T-helper 2 cell treated with Interferon-gamma antibody and Interleukin-4, amounts not matched to agents 5 μg/mL and 100 μg/mL, for 36 hours (primary cell): ENCODE data around the gene CDH3.
"Not testable (repeated sequence)": the region's sequence is repeated elsewhere in the genome, so short reads cannot be mapped to it uniquely, and the experiment has no call there.

ENCODE experiments used
- DNase-seq: peaks from one replicate; pipeline ENCODE4 v3.0.0; 2021; ENCODE audit warnings: low spot score
- H3K27ac Mint-ChIP-seq: one replicate; pipeline ENCODE4 v1.8.0; 2021; ENCODE audit warnings: mild to moderate bottlenecking, mixed read lengths
- H3K27me3 Mint-ChIP-seq: one replicate; pipeline ENCODE4 v1.8.0; 2021; ENCODE audit warnings: low read depth, mixed read lengths
- H3K36me3 Mint-ChIP-seq: one replicate; pipeline ENCODE4 v1.8.0; 2021; ENCODE audit warnings: low read depth, mixed read lengths
- H3K4me1 Mint-ChIP-seq: one replicate; pipeline ENCODE4 v1.8.0; 2021; ENCODE audit warnings: low read depth, mixed read lengths
- H3K4me3 Mint-ChIP-seq: one replicate; pipeline ENCODE4 v1.8.0; 2022; ENCODE audit warnings: mild to moderate bottlenecking, moderate library complexity, mixed read lengths
- H3K9me3 Mint-ChIP-seq: one replicate; pipeline ENCODE4 v1.8.0; 2021; ENCODE audit warnings: mixed read lengths

The CDH3 gene

DNA sequence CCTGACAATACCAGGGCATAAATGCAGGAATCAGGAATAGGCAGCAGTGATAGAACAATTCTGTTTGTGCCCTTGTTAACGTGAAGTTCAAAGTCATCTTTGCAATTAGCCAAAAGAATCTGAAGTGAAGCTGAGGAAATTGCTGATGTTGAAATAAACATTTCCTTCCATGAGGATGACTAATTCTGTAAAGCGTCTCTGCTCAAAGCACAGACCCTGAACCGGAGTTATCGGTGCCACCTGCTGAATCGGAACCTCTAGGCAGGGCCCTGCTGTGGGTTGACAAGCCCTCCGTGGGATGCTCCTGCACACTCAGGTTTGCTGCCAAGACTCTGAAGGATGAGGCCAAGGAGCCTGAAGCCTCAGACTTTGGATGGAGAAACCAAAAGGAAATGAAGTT is 55.0 kb downstream of the CDH3 start:
- no peak overlapping the region for H3K27ac Mint-ChIP-seq

DNA sequence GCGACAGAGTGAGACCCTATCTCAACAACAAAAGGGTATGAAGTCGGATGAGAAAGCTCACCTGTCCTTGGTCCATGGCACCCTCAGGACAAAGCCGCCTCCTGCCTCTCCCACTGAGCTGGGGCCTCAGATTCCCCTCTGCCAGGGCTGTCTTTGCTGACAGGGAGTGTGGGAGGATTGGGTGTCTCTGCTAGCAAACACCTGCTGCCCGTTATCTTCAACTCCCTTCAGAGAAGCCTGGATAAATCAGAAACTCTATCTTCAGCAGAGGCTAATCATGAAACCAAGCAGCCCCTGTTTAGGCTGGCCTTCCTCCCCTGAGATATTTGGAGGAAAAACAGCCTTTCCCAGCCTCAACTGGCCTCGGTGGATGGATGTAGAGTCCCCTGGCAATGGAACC is 55.7 kb downstream of the CDH3 start:
- Mint-ChIP-seq H3K4me1 (peaks cover 2% of the 10 kb centered on the region), H3K36me3 (no peaks in the 10 kb centered on the region), H3K9me3 (no peaks in the 10 kb centered on the region), H3K4me3 (no peak overlapping the region), H3K27ac (no peak overlapping the region), H3K27me3 (peaks cover 2% of the 10 kb centered on the region)
- DNase-seq: no peak

More for the DNA sequence above, 55.0 kb downstream of the CDH3 start:
- no peaks in the 10 kb centered on the region for H3K36me3 Mint-ChIP-seq
- H3K4me3 Mint-ChIP-seq: no peak overlapping the region
- no peaks in the 10 kb centered on the region for H3K9me3 Mint-ChIP-seq
- peaks cover 2% of the 10 kb centered on the region for H3K27me3 Mint-ChIP-seq
- DNase-seq: no peak
- H3K4me1 Mint-ChIP-seq: peaks cover 2% of the 10 kb centered on the region

DNA sequence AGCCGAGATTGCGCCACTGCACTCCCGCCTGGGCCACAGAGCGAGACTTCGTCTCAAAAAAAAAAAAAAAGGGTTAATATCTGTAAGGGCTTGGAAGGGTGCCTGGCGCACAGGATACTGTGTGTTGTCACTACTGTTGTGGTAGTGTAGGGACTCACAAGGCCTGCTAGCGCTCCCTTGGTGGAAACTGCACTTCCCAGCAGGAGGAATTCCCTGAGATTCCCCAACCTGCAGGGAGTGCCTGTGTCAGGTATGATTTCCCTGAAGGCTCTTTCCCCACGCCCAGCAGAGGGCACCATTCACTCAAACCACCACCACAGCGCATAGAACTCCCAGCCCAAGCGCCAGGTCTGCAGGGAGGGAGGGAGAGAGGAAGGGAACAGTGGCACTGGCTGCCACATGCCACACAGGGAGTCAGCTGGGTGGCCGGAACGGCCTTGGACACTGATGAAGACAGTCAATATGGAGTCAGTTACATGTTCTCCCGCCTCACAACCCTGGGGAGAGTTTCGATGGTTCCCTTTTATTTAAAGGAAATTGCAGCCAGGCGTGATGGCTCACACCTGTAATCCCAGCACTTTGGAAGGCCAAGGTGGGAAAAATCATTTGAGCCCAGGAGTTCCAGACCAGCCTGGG is 59.2 kb downstream of the CDH3 start:
- Mint-ChIP-seq H3K4me3 (no peak overlapping the region), H3K9me3 (no peaks in the 10 kb centered on the region), H3K36me3 (no peaks in the 10 kb centered on the region), H3K27ac (no peak overlapping the region), H3K27me3 (peaks cover 2% of the 10 kb centered on the region), H3K4me1 (peaks cover 2% of the 10 kb centered on the region)
- DNase-seq: peak; percentile 44

DNA sequence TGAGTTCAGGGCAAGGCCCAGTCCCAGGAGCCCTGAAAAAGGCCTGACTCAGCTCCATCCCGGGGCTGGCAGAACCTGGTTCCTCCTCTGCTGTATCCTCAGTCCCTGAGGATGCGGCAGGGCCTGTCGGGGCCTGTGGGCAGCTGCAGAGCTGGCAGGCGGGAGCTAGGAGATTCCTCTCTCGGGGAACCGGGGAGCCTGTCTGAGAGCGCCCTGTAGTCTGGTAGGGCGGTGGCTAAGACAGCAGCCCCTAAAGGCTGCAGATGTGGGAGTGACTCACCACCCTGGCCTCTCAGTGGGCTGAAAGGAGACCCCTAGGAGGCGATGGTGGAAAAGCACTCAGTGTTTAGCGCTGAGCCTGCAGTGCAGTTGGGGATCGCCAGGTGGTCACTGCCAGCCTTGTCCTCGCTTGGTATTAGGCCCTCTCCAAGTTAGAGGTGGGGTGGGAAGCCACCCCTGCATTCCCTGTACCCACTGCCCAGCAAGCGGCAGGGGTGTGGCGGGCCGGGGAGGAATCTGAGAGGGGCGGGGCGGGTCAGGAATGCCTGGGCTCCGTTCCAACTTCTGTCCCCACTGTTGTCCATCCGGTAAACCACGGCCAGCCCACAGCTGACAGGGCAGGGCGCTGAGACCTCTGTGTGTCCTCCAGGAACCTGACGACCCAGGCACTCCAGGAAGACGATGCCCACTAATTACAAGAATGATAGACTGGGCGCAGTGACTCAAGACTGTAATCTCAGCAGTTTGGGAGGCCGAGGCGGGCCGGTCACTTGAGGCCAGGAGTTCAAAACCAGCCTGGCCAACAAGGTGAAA is 62.4 kb downstream of the CDH3 start:
- Mint-ChIP-seq H3K27me3 (peaks cover 10% of the 10 kb centered on the region), H3K9me3 (no peaks in the 10 kb centered on the region), H3K27ac (no peak overlapping the region), H3K4me3 (no peak overlapping the region), H3K36me3 (no peaks in the 10 kb centered on the region), H3K4me1 (peaks cover 6% of the 10 kb centered on the region)
- DNase-seq: no peak

DNA sequence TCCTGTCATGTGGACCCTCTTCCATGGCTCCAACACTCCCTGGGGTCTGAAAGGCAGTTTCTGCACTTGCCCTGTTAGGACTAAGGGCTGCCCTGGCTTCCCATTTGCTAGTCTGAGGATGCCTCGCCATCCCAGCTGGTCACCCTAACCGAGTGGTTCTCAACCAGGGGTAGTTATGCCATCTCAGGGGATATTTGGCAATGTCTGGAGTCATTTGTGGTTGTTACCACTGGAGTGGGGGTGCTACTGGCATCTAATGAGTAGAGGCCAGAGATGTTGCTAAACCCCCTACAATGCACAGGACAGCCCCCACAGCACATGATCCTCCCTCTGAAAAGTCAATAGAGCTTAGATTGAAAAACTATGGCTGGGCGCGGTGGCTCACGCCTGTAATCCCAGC is 65.1 kb downstream of the CDH3 start:
- Mint-ChIP-seq H3K4me3 (no peak overlapping the region), H3K27me3 (peaks cover 12% of the 10 kb centered on the region), H3K4me1 (peaks cover 4% of the 10 kb centered on the region), H3K9me3 (no peaks in the 10 kb centered on the region), H3K27ac (no peak overlapping the region), H3K36me3 (no peaks in the 10 kb centered on the region)
- DNase-seq: no peak

DNA sequence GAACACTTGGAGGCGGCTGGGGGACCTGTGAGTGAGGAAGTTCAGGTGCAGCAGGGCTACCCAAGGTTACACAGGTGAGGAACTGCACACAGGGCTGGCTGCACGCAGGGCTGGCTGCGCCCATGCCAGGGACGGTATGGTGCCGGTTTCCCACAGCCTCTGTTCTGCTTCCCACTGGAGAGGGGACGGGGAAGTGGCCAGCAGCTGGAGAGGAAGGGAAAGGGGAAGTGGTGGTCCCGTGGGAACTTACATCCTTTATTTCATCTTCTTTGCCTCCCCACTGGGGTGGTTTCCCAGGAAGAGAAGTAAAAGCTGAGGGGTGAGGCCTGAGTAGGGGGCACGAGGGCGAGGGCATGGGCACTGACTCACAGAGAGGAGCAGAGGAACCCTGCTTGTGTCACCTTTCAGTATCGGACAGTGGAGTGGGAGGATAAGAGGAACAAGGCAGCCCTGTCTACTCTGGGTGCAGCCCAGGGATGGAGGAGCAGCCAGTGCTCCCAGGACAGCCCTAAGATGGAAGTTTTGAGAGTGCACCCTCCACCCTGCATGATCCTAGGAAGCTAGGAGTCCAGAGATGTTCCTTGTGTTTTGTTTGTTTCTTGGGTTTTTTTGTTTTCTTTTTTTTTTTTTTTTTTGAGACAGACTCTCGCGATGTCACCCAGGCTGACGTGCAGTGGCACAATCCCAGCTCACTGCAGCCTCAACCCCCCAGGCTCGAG is 66.5 kb downstream of the CDH3 start:
- no peak for DNase-seq
- Mint-ChIP-seq H3K4me1 (peaks cover 4% of the 10 kb centered on the region), H3K4me3 (no peak overlapping the region), H3K36me3 (no peaks in the 10 kb centered on the region), H3K27ac (no peak overlapping the region), H3K9me3 (no peaks in the 10 kb centered on the region), H3K27me3 (peaks cover 12% of the 10 kb centered on the region)

DNA sequence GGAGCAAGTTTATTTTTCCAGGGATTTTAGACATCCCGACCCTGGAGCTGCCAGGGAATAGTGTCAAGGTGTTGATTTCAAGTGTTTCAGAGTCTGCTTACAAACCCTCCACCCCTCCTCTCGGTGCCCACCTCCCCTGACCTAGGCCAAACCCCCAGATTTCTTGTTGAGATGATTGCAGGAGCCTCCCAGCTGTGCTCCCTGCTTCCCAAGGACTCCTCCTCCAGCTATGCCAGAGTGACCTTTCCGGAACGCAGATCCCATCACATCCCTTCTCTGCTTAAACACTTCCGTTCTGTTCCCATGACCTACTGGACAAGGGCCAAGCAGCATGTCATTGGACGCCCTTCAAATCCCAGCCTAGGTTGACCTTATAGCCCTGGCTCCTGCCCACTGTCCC is 68.3 kb downstream of the CDH3 start:
- no peak for DNase-seq
- Mint-ChIP-seq H3K27me3 (peaks cover 12% of the 10 kb centered on the region), H3K9me3 (no peaks in the 10 kb centered on the region), H3K4me1 (peaks cover 4% of the 10 kb centered on the region), H3K36me3 (no peaks in the 10 kb centered on the region), H3K27ac (no peak overlapping the region), H3K4me3 (no peak overlapping the region)

DNA sequence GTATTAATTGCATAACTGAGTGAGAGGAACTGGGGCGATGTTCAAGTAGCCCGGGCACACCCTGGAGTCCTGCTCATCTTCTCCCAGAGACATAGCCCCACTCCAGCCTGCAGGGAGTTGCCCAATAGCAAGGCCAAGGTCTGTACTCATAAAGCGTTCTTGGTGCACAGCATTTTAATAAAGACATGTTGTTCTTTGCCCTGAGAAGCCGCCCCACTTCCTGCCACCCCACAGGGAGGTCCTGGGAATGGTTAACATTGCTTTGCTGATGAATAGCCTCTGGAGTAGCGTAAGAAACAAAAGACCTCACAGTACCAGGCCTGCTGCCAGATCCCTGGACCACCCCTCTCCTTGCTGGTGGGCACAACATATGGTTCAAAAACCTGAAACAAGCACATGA is 70.4 kb downstream of the CDH3 start:
- Mint-ChIP-seq H3K36me3 (no peaks in the 10 kb centered on the region), H3K4me3 (no peak overlapping the region), H3K27ac (no peak overlapping the region), H3K27me3 (peaks cover 12% of the 10 kb centered on the region), H3K4me1 (peaks cover 10% of the 10 kb centered on the region), H3K9me3 (no peaks in the 10 kb centered on the region)
- DNase-seq: no peak

DNA sequence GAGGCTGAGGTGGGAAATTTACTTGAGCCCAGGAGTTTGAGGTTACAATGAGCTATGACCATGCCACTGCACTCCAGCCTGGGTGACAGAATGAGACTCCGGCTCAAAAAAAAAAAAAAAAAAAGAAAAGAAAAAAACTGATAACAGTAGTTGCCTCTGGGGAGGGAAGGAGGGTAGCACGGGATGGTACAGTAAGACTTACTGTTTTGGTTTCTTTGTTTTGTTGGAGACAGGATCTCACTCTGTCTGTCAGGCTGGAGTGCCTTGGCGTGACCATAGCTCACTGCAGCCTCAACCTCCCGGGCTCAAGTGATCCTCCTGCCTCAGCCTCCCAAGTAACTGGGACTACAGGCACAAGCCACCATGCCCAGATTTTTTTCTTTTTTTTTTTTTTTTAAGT is 71.4 kb downstream of the CDH3 start:
- not testable (repeated sequence) for DNase-seq, H3K9me3 Mint-ChIP-seq, H3K27me3 Mint-ChIP-seq, H3K36me3 Mint-ChIP-seq, H3K4me3 Mint-ChIP-seq, H3K27ac Mint-ChIP-seq, H3K4me1 Mint-ChIP-seq

DNA sequence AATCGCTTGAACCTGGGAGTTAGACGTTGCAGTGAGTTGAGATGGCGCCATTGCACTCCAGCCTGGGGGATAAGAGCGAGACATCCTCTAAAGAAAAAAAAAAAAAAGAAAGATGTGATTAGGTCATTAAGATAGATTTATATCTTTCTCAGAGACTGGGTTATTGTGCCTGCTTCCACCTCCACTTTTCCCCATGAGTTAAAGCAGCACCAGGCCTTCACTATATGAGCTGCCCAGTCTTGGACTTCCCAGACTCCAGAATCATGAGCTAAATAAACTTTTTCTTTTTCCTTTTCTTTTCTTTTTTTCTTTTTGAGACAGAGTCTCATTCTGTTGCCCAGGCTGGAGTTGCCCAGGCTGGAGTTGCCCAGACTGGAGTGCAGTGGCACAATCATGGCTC is 72.6 kb downstream of the CDH3 start:
- DNase-seq: no peak
- Mint-ChIP-seq H3K4me3 (no peak overlapping the region), H3K4me1 (peaks cover 5% of the 10 kb centered on the region), H3K36me3 (no peaks in the 10 kb centered on the region), H3K9me3 (no peaks in the 10 kb centered on the region), H3K27ac (no peak overlapping the region), H3K27me3 (peaks cover 4% of the 10 kb centered on the region)

DNA sequence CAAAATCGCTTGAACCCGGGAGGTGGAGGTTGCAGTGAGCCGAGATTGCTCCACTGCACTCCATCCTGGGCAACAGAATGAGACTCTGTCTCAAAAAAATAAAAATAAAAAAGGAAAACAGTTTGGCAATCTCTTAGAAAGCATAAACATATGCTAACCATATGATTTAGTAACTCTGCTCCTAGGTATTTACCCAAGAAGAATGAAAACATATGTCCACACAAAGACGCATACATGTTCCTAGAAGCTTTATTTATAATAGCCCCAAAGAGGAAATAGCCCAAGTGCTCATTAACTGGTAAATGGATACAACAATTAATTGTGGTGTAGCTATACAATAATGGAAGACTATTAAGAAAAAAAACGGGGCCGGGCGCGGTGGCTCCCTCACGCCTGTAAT is 73.5 kb downstream of the CDH3 start:
- Mint-ChIP-seq H3K27ac (no peak overlapping the region), H3K9me3 (no peaks in the 10 kb centered on the region), H3K4me1 (peaks cover 5% of the 10 kb centered on the region), H3K27me3 (no peaks in the 10 kb centered on the region), H3K36me3 (no peaks in the 10 kb centered on the region), H3K4me3 (no peak overlapping the region)
- no peak for DNase-seq

DNA sequence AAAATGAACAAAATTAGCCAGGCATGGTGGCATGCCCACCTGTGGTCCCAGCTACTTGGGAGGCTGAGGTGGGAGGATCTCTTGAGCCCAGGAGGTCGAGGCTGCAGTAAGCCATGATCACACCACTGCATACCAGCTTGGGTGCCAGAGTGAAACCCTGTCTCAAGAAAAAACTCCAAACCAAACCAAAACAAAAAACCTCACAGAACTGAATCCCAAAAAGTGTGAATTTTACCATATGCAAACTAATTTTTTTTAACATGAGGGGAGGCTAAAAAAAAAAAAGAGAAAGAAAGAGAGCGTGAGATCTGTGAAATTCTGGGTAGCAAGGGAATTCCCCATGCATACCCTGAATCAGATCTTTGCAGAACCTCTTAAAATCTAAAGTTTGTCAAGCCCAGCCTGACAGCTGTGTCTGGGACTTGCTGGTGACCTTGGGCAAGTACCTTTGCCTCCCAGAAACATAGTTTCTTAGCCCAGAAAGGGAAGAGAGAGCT is 74.9 kb downstream of the CDH3 start:
- Mint-ChIP-seq H3K4me3 (no peak overlapping the region), H3K4me1 (peaks cover 5% of the 10 kb centered on the region), H3K9me3 (no peaks in the 10 kb centered on the region), H3K27ac (no peak overlapping the region), H3K36me3 (no peaks in the 10 kb centered on the region), H3K27me3 (no peaks in the 10 kb centered on the region)
- peak; percentile 10 for DNase-seq

DNA sequence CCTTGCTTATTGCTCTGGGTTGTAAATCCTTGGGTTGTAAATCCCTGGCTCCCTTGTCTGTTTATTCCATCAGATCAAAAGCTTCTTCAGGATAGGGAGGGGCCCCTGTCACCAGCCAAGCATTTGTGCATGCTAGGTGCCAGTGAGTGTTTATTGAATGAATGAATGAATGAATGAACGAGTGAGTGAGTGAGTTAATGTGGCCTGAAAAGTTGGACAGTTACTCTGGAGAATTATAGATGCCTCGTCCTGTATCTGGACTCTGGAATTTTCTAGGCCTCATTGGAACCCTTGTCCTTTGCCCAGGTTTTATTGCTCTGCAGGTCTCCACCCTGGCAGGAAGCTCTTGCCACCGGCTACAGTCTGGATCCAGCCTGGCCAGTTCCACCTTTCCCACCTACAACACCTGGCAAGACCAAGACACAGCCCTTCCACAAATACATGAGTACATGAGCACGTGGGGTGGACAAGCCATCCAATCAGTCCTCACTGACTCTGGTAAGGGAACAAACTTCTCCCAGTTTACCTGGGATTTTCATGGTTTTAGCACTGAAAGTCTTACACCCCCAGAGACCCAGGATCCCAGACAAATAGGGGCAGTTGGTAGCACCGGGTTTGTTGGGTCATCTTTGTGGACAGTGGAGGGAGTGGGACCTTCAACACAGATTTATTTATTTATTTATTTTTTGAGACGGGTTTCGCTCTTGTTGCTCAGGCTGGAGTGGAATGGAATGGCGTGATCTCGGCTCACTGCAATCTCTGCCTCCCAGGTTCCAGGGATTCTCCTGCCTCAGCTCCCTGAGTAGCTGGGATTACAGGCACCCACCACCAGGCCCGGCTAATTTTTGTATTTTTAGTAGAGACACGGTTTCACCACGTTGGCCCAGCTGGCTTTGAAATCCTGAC is 77.3 kb downstream of the CDH3 start:
- no peak overlapping the region for H3K27ac Mint-ChIP-seq
- no peaks in the 10 kb centered on the region for H3K9me3 Mint-ChIP-seq
- peaks cover 5% of the 10 kb centered on the region for H3K4me1 Mint-ChIP-seq
- no peaks in the 10 kb centered on the region for H3K36me3 Mint-ChIP-seq
- no peaks in the 10 kb centered on the region for H3K27me3 Mint-ChIP-seq
- DNase-seq: no peak
- H3K4me3 Mint-ChIP-seq: no peak overlapping the region
